Effector CD8-positive, alpha-beta T cell (primary cell): ENCODE measurements around the gene CNNM3.
"Not testable (repeated sequence)": the region's sequence is repeated elsewhere in the genome, so short reads cannot be mapped to it uniquely, and the experiment has no call there.

Experiments
- DNase-seq: peaks from one replicate; lab custom pipeline; 2025; lab: John Stamatoyannopoulos, UW

Gene CNNM3

GRCh38 chr2:96798733-96799622 lies 17.1 kb upstream of the CNNM3 start:
- DNase-seq: no peak

GRCh38 chr2:96799623-96799935 lies 16.5 kb upstream of the CNNM3 start:
- DNase-seq: no peak

- DNase-seq: no peak
Measured at GRCh38 chr2:96800061-96801004, 15.7 kb upstream of the CNNM3 start.

GRCh38 chr2:96801005-96801785 lies 14.9 kb upstream of the CNNM3 start:
- DNase-seq: peak; percentile 42

GRCh38 chr2:96801786-96802595 lies 14.1 kb upstream of the CNNM3 start:
- DNase-seq: no peak

- no peak for DNase-seq
Measured at GRCh38 chr2:96802721-96803120, 13.3 kb upstream of the CNNM3 start.

- DNase-seq: no peak
Measured at GRCh38 chr2:96804986-96805385, 11.1 kb upstream of the CNNM3 start.

GRCh38 chr2:96805946-96806345 lies 10.1 kb upstream of the CNNM3 start:
- DNase-seq: not testable (repeated sequence)

GRCh38 chr2:96806468-96807126 lies 9.5 kb upstream of the CNNM3 start:
- no peak for DNase-seq

- no peak for DNase-seq
Measured at GRCh38 chr2:96807127-96807471, 9.0 kb upstream of the CNNM3 start.

GRCh38 chr2:96808176-96808837 lies 7.8 kb upstream of the CNNM3 start:
- no peak for DNase-seq

GRCh38 chr2:96809216-96809882 lies 6.7 kb upstream of the CNNM3 start:
- no peak for DNase-seq

GRCh38 chr2:96809951-96810782 lies 5.9 kb upstream of the CNNM3 start:
- no peak for DNase-seq

GRCh38 chr2:96810783-96811192 lies 5.3 kb upstream of the CNNM3 start:
- DNase-seq: no peak

- no peak for DNase-seq
Measured at GRCh38 chr2:96811917-96812316, 4.2 kb upstream of the CNNM3 start.

GRCh38 chr2:96813656-96814055 lies 2.4 kb upstream of the CNNM3 start:
- DNase-seq: no peak

GRCh38 chr2:96815326-96816126 lies 542 bp upstream of the CNNM3 start:
- no peak for DNase-seq
